Endothelial cell of umbilical vein (primary cell): ENCODE results near the gene MSMB. TPM values are rescaled to one million over a fixed set of nuclear protein-coding genes. Genes with fewer than 3 reads are reported as not detected.

Experiments used
- BruUV-seq: library from RNA; stranded (reverse); fragments of 400-500 nt; replicated peaks from 2 replicates; lab custom pipeline; 2021; lab: Mats Ljungman, UMichigan
- CTCF ChIA-PET: fragments of 300-600, 350-600 bp; sonication (Branson Sonifier 250); formaldehyde crosslinking; loops from one replicate; lab custom pipeline; 2021; ENCODE audit warnings: antibody characterized with exemption, inconsistent platforms; lab: Charles Lee
- POLR2A ChIA-PET: fragments of 300-600, 350-600 bp; sonication (Branson Sonifier 250); formaldehyde crosslinking; loops from one replicate; lab custom pipeline; 2021; ENCODE audit warnings: antibody characterized with exemption, inconsistent platforms; lab: Charles Lee
- DNase-seq: peaks from one replicate; pipeline ENCODE4 v3.0.0-alpha.2; 2011; ENCODE audit warnings: low read depth, low spot score
- FAIRE-seq: peaks from 2 replicates; lab custom pipeline; 2011; peaks lifted over from hg19 to GRCh38; lab: Jason Lieb, UNC
- H2AFZ ChIP-seq: 2 replicates; pipeline ENCODE4 v1.6.0; 2012; ENCODE audit warnings: low read depth, low read length, control low read depth, inconsistent platforms
- H3K27ac ChIP-seq: 2 replicates; pipeline ENCODE4 v1.5.1; 2011; ENCODE audit warnings: low read depth, mild to moderate bottlenecking, control low read depth, low read length, moderate library complexity; ENCODE audit not compliant: insufficient read depth
- H3K27me3 ChIP-seq, 2 experiments: 2 replicates each; pipeline versions ENCODE4 v1.6.0 to v1.6.1; 2011; ENCODE audit warnings: low read length in 2 of 2, mixed read lengths in 1 of 2; ENCODE audit not compliant: control insufficient read depth in 2 of 2, insufficient read depth in 2 of 2
- H3K36me3 ChIP-seq, 2 experiments: 2 replicates in 1 of 2; 3 replicates in 1 of 2; pipeline ENCODE4 v1.5.1; 2011; ENCODE audit warnings: low read length in 2 of 2, mild to moderate bottlenecking in 1 of 2, moderate library complexity in 1 of 2; ENCODE audit not compliant: control insufficient read depth in 2 of 2, insufficient read depth in 2 of 2; ENCODE audit errors: extremely low read depth in 1 of 2
- H3K4me1 ChIP-seq: 3 replicates; pipeline ENCODE4 v1.5.1; 2011; ENCODE audit warnings: mild to moderate bottlenecking, low read length; ENCODE audit not compliant: control insufficient read depth, insufficient read depth; ENCODE audit errors: extremely low read depth
- H3K4me2 ChIP-seq: 2 replicates; pipeline ENCODE4 v1.6.1; 2011; ENCODE audit warnings: low read length, control low read depth, mixed read lengths; ENCODE audit not compliant: insufficient read depth
- H3K4me3 ChIP-seq, 3 experiments: fragments of 200-600 bp in 1 of 3; sonication (generic), shearing (Covaris generic) in 1 of 3; replicated peaks in 1 of 3; 2 replicates each; pipeline ENCODE4 v1.5.1; 2011 to 2016; ENCODE audit warnings: control low read depth in 3 of 3, low read length in 3 of 3, mild to moderate bottlenecking in 2 of 3, inconsistent platforms in 1 of 3, low read depth in 1 of 3, moderate library complexity in 1 of 3; ENCODE audit not compliant: insufficient read depth in 1 of 3
- H3K79me2 ChIP-seq: 2 replicates; pipeline ENCODE4 v1.6.0; 2012; ENCODE audit warnings: low read length, inconsistent platforms; ENCODE audit not compliant: control insufficient read depth, insufficient read depth
- H3K9ac ChIP-seq: replicated peaks from 2 replicates; pipeline ENCODE3; 2011; ENCODE audit warnings: low read length, control low read depth; ENCODE audit not compliant: insufficient read depth; ENCODE audit errors: extremely low read depth
- H3K9me1 ChIP-seq: replicated peaks from 3 replicates; pipeline ENCODE4 v1.6.0; 2011; ENCODE audit warnings: mild to moderate bottlenecking, low read length; ENCODE audit not compliant: control insufficient read depth, insufficient read depth; ENCODE audit errors: extremely low read depth
- H3K9me3 ChIP-seq: replicated peaks from 2 replicates; pipeline ENCODE4 v1.5.1; 2012; ENCODE audit warnings: low read length, inconsistent platforms; ENCODE audit not compliant: control insufficient read depth, insufficient read depth
- H4K20me1 ChIP-seq: replicated peaks from 2 replicates; pipeline ENCODE3; 2011; ENCODE audit warnings: mild to moderate bottlenecking, low read length; ENCODE audit not compliant: control insufficient read depth, insufficient read depth; ENCODE audit errors: extremely low read depth
- EZH2 ChIP-seq: IDR thresholded peaks from 2 replicates; pipeline ENCODE4 v1.6.1; 2012; ENCODE audit warnings: borderline replicate concordance, low read depth, mild to moderate bottlenecking, moderate library complexity, low read length, inconsistent platforms; ENCODE audit not compliant: severe bottlenecking
- FOS ChIP-seq: IDR thresholded peaks from 2 replicates; pipeline ENCODE4 v1.6.1; 2011; ENCODE audit warnings: mild to moderate bottlenecking, low read length, moderate library complexity, borderline replicate concordance; ENCODE audit not compliant: insufficient read depth
- GATA2 ChIP-seq: IDR thresholded peaks from 2 replicates; pipeline ENCODE4 v1.7.0; 2011; ENCODE audit warnings: low read depth, mild to moderate bottlenecking, moderate library complexity, mixed read lengths, low read length; ENCODE audit not compliant: insufficient read length, insufficient read depth
- JUN ChIP-seq: IDR thresholded peaks from 2 replicates; pipeline ENCODE4 v1.6.1; 2011; ENCODE audit warnings: borderline replicate concordance, low read depth; ENCODE audit not compliant: insufficient read length, insufficient read depth
- MYC ChIP-seq: IDR thresholded peaks from one replicate; pipeline ENCODE4 v1.6.1; 2011; ENCODE audit warnings: mild to moderate bottlenecking, low read depth, low read length
- POLR2A ChIP-seq: IDR thresholded peaks from 2 replicates; pipeline ENCODE4 v1.6.1; 2012; ENCODE audit warnings: low read depth, mild to moderate bottlenecking, control low read depth, low read length
- POLR2AphosphoS5 ChIP-seq: IDR thresholded peaks from 2 replicates; pipeline ENCODE4 v1.6.1; 2012; ENCODE audit warnings: low read depth, mild to moderate bottlenecking, control low read depth, low read length, moderate library complexity; ENCODE audit not compliant: insufficient read depth
- dilution Hi-C: fragments of 300-500 bp; cut with MboI; formaldehyde crosslinking; loops from one replicate; pipeline ENCODE4 v1.15.0; 2019; ENCODE audit warnings: low sequenced_read_pairs; ENCODE audit not compliant: extremely low pct_ligation_motif_present
- intact Hi-C: fragments of 100-400 bp; cut with micrococcal nuclease; formaldehyde crosslinking; loops from one replicate; pipeline ENCODE4 v1.10.0; 2022
- polyA plus RNA-seq, 4 experiments: library from polyadenylated mRNA; depleted of rRNA in 3 of 4; stranded (reverse) in 3 of 4; unstranded in 1 of 4; fragments of >200 nt; gene quantifications; 2 replicates each; pipeline versions ENCODE4 v1.2.1 to v1.2.3, GENCODE V29; 2011 to 2012; ENCODE audit warnings: missing spikeins in 1 of 4
- total RNA-seq: library from RNA; stranded (reverse); gene quantifications from 2 replicates; pipeline ENCODE4 v1.2.3, GENCODE V29; 2021
- TF ChIP-seq, protein P1 (sequence below): IDR thresholded peaks from 2 replicates; pipeline ENCODE4 v1.6.1; 2011; ENCODE audit not compliant: insufficient read depth, insufficient read length
- TF ChIP-seq, protein P2 (sequence below), 2 donors: IDR thresholded peaks; 1 replicate in 1 of 2; 2 replicates in 1 of 2; pipeline ENCODE4 v1.5.1; 2011; ENCODE audit warnings: low read length in 2 of 2, mild to moderate bottlenecking in 2 of 2, moderate library complexity in 2 of 2, control low read depth in 1 of 2, inconsistent platforms in 1 of 2, low read depth in 1 of 2; ENCODE audit not compliant: insufficient read depth in 1 of 2; ENCODE audit errors: extremely low read depth in 1 of 2

The MSMB gene
- total and polyA plus RNA-seq, 2 donors (not counting 3 experiments of a cell fraction or from before 2014, with no cell fraction given): not detected

DNA sequence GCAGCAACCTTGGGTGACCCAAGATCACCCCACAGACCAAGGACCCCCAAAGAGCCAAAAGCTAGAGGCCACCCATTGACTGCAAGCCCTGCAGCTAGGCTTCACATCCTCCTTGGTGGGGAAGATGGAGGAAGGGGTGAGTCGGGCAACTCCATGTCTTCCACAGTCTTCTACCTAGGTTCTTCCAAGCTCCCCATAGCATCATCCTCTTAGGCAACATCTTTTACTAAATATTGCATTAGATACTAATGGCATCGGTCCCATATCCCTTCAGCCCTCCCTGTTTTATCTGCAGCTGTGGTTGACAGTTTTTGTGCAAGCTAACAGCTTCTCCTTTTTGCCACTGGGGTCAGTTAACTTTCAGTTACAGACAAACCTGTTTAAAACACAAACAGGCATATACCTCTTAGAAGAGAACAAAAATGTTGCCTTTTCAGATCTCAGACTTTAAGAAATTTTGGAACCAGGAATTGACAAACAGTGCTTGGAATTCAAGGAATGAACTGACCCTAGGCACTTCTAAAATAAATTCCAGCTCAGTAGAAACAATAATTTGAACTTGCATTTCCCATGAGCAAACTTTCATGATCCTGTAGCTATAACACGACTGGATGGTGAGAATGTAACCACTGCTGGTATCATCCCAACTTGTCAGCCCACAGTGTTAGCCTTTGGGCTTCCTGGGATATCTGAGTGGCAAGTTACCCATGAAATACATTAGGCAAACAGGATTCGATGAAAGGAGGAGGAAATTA, 33.9 kb upstream of the MSMB start:
- H3K9me1 ChIP-seq: no peaks in the 10 kb centered on the region
- no peak overlapping the region for H2AFZ ChIP-seq
- DNase-seq: no peak
- H3K27ac ChIP-seq: no peak overlapping the region
- H3K79me2 ChIP-seq: no peaks in the 10 kb centered on the region
- TF ChIP-seq MYC (no peak), EZH2 (no peak), POLR2A (no peak), JUN (no peak)
- ChIA-PET POLR2A (no interaction called here), CTCF (interaction anchor here (1.2 kb wide), 1 partner anchor 10 kb away, joined by 4 read pairs; no protein-coding TSS in a partner anchor)
- no TSS peak for BruUV-seq
- H3K36me3 ChIP-seq: no peaks in the 10 kb centered on the region
- no peaks in the 10 kb centered on the region for H3K9me3 ChIP-seq
- no peak overlapping the region for H3K4me2 ChIP-seq
- no peak overlapping the region for H3K4me3 ChIP-seq
- no peaks in the 10 kb centered on the region for H4K20me1 ChIP-seq
- H3K27me3 ChIP-seq: no peaks in the 10 kb centered on the region
- H3K9ac ChIP-seq: no peak overlapping the region
- no peak for FAIRE-seq
- H3K4me1 ChIP-seq: no peaks in the 10 kb centered on the region
- intact Hi-C loops (no loop called here), dilution Hi-C loops (no loop called here)

DNA sequence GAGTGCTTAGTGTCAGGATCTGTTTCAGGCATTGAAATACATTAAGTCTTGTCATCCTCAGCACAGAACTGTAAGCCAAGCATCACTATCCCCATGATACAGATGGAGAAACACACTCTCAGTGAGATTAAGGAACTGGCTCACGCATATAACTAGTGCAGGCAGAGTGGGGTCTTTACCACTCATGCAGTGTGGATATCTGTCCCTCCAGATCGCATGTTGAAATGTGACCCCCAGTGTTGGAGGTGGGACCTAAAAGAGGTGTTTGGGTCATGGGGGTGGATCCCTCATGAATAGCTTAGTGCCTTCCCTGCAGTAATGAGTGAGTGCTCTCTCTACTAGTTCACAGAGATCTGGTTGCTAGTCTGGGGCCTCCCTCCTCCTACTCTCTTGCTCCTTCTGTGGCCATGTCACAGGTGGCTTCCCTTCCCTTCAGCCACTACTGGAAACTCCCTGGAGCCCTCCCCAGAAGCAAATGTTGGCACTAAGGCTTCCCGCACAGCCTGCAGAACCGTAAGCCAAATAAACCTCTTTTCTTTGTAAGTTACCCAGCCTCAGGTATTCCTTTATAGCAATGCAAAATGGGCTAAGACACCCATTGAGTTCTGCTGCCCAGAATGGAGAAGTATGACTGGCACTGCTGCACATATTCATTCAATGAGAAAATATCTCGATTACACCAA, 31.8 kb upstream of the MSMB start:
- intact Hi-C loops (no loop called here), dilution Hi-C loops (no loop called here)
- H3K27me3 ChIP-seq: no peaks in the 10 kb centered on the region
- FAIRE-seq (no peak), DNase-seq (no peak)
- BruUV-seq: no TSS peak
- CTCF ChIA-PET: no interaction called here
- no peaks in the 10 kb centered on the region for H3K9me1 ChIP-seq
- POLR2A ChIA-PET: no interaction called here
- no peaks in the 10 kb centered on the region for H3K4me1 ChIP-seq
- no peaks in the 10 kb centered on the region for H3K9me3 ChIP-seq
- H3K79me2 ChIP-seq: no peaks in the 10 kb centered on the region
- H2AFZ ChIP-seq: no peak overlapping the region
- no peaks in the 10 kb centered on the region for H3K36me3 ChIP-seq
- no peak overlapping the region for H3K9ac ChIP-seq
- H3K4me3 ChIP-seq: no peak overlapping the region
- H3K4me2 ChIP-seq: no peak overlapping the region
- no peaks in the 10 kb centered on the region for H4K20me1 ChIP-seq
- no peak overlapping the region for H3K27ac ChIP-seq
- TF ChIP-seq, protein P1, sequence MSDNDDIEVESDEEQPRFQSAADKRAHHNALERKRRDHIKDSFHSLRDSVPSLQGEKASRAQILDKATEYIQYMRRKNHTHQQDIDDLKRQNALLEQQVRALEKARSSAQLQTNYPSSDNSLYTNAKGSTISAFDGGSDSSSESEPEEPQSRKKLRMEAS: no peak
- no peak for TF ChIP-seq EZH2
- no peak for TF ChIP-seq POLR2AphosphoS5
- TF ChIP-seq GATA2: no peak
- no peak for TF ChIP-seq POLR2A
- TF ChIP-seq JUN: no peak
- TF ChIP-seq FOS: no peak
- TF ChIP-seq, protein P2, sequence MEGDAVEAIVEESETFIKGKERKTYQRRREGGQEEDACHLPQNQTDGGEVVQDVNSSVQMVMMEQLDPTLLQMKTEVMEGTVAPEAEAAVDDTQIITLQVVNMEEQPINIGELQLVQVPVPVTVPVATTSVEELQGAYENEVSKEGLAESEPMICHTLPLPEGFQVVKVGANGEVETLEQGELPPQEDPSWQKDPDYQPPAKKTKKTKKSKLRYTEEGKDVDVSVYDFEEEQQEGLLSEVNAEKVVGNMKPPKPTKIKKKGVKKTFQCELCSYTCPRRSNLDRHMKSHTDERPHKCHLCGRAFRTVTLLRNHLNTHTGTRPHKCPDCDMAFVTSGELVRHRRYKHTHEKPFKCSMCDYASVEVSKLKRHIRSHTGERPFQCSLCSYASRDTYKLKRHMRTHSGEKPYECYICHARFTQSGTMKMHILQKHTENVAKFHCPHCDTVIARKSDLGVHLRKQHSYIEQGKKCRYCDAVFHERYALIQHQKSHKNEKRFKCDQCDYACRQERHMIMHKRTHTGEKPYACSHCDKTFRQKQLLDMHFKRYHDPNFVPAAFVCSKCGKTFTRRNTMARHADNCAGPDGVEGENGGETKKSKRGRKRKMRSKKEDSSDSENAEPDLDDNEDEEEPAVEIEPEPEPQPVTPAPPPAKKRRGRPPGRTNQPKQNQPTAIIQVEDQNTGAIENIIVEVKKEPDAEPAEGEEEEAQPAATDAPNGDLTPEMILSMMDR (IDR thresholded peaks at IDR 0.05; ENCODE audit: extremely low read depth in 1 of 2, insufficient read depth in 1 of 2, low read depth in 1 of 2, low read length in 2 of 2): no peak
